ENCODE measurements around the gene LIMS1. TPM values are rescaled to one million over a fixed set of nuclear protein-coding genes. Genes with fewer than 3 reads are reported as not detected.
"Not testable (repeated sequence)": the region's sequence is repeated elsewhere in the genome, so short reads cannot be mapped to it uniquely, and the experiment has no call there.

The LIMS1 gene
- polyA plus RNA-seq, 4 donors: 44.6 to 54.2 (median 50.0) TPM

- DNase-seq (ENCODE audit: low read depth in 4 of 4, low spot score in 2 of 4): no peak
These were observed 14.1 kb downstream of the LIMS1 start for GRCh38 chr2:108548208-108549003.

- no peak for DNase-seq (ENCODE audit: low read depth in 4 of 4, low spot score in 2 of 4)
These were observed 18.3 kb downstream of the LIMS1 start for GRCh38 chr2:108552566-108552965.

GRCh38 chr2:108553209-108553919 lies 19.1 kb downstream of the LIMS1 start:
- no peak for DNase-seq (ENCODE audit: low read depth in 4 of 4, low spot score in 2 of 4)

GRCh38 chr2:108554528-108554927 lies 20.3 kb downstream of the LIMS1 start:
- no peak for DNase-seq (ENCODE audit: low read depth in 4 of 4, low spot score in 2 of 4)

GRCh38 chr2:108555572-108555971 lies 21.3 kb downstream of the LIMS1 start:
- no peak for DNase-seq (ENCODE audit: low read depth in 4 of 4, low spot score in 2 of 4)

GRCh38 chr2:108556581-108556980 lies 22.3 kb downstream of the LIMS1 start:
- DNase-seq (ENCODE audit: low read depth in 4 of 4, low spot score in 2 of 4): not testable (repeated sequence)

- DNase-seq (ENCODE audit: low read depth in 4 of 4, low spot score in 2 of 4): no peak
These were observed 26.1 kb downstream of the LIMS1 start for GRCh38 chr2:108560241-108560811.

GRCh38 chr2:108560895-108561530 lies 26.7 kb downstream of the LIMS1 start:
- no peak for DNase-seq (ENCODE audit: low read depth in 4 of 4, low spot score in 2 of 4)

GRCh38 chr2:108562274-108562673 lies 28.0 kb downstream of the LIMS1 start:
- no peak for DNase-seq (ENCODE audit: low read depth in 4 of 4, low spot score in 2 of 4)

- DNase-seq (ENCODE audit: low read depth in 4 of 4, low spot score in 2 of 4): no peak
These were observed 30.2 kb downstream of the LIMS1 start for GRCh38 chr2:108564510-108564909.

GRCh38 chr2:108565778-108566375 lies 31.6 kb downstream of the LIMS1 start:
- DNase-seq (ENCODE audit: low read depth in 4 of 4, low spot score in 2 of 4): no peak

GRCh38 chr2:108570416-108570815 lies 36.1 kb downstream of the LIMS1 start:
- no peak for DNase-seq (ENCODE audit: low read depth in 4 of 4, low spot score in 2 of 4)

GRCh38 chr2:108571286-108571685 lies 37.0 kb downstream of the LIMS1 start:
- DNase-seq (ENCODE audit: low read depth in 4 of 4, low spot score in 2 of 4): no peak

GRCh38 chr2:108573061-108573460 lies 38.8 kb downstream of the LIMS1 start:
- no peak for DNase-seq (ENCODE audit: low read depth in 4 of 4, low spot score in 2 of 4)

GRCh38 chr2:108574332-108574731 lies 40.1 kb downstream of the LIMS1 start:
- no peak for DNase-seq (ENCODE audit: low read depth in 4 of 4, low spot score in 2 of 4)

GRCh38 chr2:108575132-108575966 lies 41.1 kb downstream of the LIMS1 start:
- no peak for DNase-seq (ENCODE audit: low read depth in 4 of 4, low spot score in 2 of 4)

GRCh38 chr2:108577099-108577498 lies 42.8 kb downstream of the LIMS1 start:
- no peak for DNase-seq (ENCODE audit: low read depth in 4 of 4, low spot score in 2 of 4)

GRCh38 chr2:108579623-108580022 lies 45.4 kb downstream of the LIMS1 start:
- DNase-seq (ENCODE audit: low read depth in 4 of 4, low spot score in 2 of 4): no peak

- DNase-seq (ENCODE audit: low read depth in 4 of 4, low spot score in 2 of 4): no peak
These were observed 45.8 kb downstream of the LIMS1 start for GRCh38 chr2:108580050-108580449.

All from left renal cortex interstitium (tissue), 4 donors.